PFSK-1 (cell line): ENCODE measurements around the gene LRCOL1.

ENCODE experiments used
- POLR2AphosphoS5 ChIP-seq: IDR thresholded peaks from 2 replicates; pipeline ENCODE4 v1.6.1; 2012; ENCODE audit warnings: low read depth, mild to moderate bottlenecking, control low read depth, low read length, moderate library complexity
- TAF1 ChIP-seq: IDR thresholded peaks from 2 replicates; pipeline ENCODE4 v1.6.1; 2012; ENCODE audit warnings: low read length, control low read depth, borderline replicate concordance; ENCODE audit not compliant: insufficient read depth
- TF ChIP-seq, protein P1 (sequence below), 2 experiments: IDR thresholded peaks; 2 replicates each; pipeline versions ENCODE4 v1.6.1 to v1.8.0; 2011 to 2012; ENCODE audit warnings: low read depth in 2 of 2, low read length in 2 of 2, control low read depth in 1 of 2, inconsistent platforms in 1 of 2, mild to moderate bottlenecking in 1 of 2, moderate library complexity in 1 of 2; ENCODE audit not compliant: insufficient read depth in 1 of 2

DNA sequence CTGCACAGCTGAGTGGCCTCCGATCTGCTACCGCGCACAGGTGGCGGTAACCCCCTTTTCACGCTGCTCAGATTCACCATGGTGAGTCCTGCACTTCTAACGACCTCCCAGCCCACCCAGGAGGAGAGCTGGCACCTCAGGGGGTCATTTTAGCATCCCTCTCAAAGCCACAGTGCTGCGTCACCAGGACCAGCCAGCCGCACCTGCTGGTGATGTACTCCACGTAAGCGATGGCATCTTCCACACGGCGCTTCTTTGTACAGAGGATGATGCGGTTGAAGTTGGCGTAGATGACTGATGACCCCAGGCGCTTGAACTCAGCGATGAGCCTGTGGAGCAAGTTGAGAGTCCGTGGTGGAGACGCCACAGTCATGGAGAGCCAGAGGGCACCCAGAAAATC lies 27.4 kb upstream of the LRCOL1 start:
- TF ChIP-seq TAF1: no peak
- TF ChIP-seq, protein P1, sequence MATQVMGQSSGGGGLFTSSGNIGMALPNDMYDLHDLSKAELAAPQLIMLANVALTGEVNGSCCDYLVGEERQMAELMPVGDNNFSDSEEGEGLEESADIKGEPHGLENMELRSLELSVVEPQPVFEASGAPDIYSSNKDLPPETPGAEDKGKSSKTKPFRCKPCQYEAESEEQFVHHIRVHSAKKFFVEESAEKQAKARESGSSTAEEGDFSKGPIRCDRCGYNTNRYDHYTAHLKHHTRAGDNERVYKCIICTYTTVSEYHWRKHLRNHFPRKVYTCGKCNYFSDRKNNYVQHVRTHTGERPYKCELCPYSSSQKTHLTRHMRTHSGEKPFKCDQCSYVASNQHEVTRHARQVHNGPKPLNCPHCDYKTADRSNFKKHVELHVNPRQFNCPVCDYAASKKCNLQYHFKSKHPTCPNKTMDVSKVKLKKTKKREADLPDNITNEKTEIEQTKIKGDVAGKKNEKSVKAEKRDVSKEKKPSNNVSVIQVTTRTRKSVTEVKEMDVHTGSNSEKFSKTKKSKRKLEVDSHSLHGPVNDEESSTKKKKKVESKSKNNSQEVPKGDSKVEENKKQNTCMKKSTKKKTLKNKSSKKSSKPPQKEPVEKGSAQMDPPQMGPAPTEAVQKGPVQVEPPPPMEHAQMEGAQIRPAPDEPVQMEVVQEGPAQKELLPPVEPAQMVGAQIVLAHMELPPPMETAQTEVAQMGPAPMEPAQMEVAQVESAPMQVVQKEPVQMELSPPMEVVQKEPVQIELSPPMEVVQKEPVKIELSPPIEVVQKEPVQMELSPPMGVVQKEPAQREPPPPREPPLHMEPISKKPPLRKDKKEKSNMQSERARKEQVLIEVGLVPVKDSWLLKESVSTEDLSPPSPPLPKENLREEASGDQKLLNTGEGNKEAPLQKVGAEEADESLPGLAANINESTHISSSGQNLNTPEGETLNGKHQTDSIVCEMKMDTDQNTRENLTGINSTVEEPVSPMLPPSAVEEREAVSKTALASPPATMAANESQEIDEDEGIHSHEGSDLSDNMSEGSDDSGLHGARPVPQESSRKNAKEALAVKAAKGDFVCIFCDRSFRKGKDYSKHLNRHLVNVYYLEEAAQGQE (IDR thresholded peaks at IDR 0.05; ENCODE audit: insufficient read depth in 1 of 2, low read depth in 2 of 2, low read length in 2 of 2): no peak
- no peak for TF ChIP-seq POLR2AphosphoS5
